HepG2 (cell line): ENCODE results near the gene METTL13. TPM values are rescaled to one million over a fixed set of nuclear protein-coding genes. Genes with fewer than 3 reads are reported as not detected.

ENCODE experiments used
- CENPT ChIP-seq: sonication (generic); formaldehyde crosslinking; IDR thresholded peaks from 2 replicates; pipeline ENCODE4 v1.8.0; 2022; ENCODE audit warnings: low read depth, mild to moderate bottlenecking, moderate library complexity, missing genetic modification reagents
- FOXO4 ChIP-seq: sonication (generic); formaldehyde crosslinking; conservative IDR thresholded peaks from 2 replicates; pipeline ENCODE4 v1.8.1; 2023; ENCODE audit warnings: missing genetic modification reagents
- GABPB1 ChIP-seq: IDR thresholded peaks from 2 replicates; pipeline ENCODE4 v1.6.1; 2016; ENCODE audit warnings: mild to moderate bottlenecking, missing genetic modification reagents, moderate library complexity, missing compliant biosample characterization
- HMG20A ChIP-seq: IDR thresholded peaks from 2 replicates; pipeline ENCODE4 v1.6.1; 2016; ENCODE audit warnings: borderline replicate concordance
- KDM4B ChIP-seq: sonication (generic); formaldehyde crosslinking; IDR thresholded peaks from 2 replicates; pipeline ENCODE4 v1.4.0; 2020; ENCODE audit warnings: missing genetic modification reagents
- KLF9 ChIP-seq: IDR thresholded peaks from 2 replicates; pipeline ENCODE4 v1.6.1; 2016; ENCODE audit warnings: low read depth
- MED8 ChIP-seq: sonication (generic); formaldehyde crosslinking; IDR thresholded peaks from 2 replicates; pipeline ENCODE4 v1.8.1; 2023; ENCODE audit warnings: mild to moderate bottlenecking, missing genetic modification reagents; ENCODE audit not compliant: insufficient replicate concordance
- MTERF4 ChIP-seq: sonication (generic); formaldehyde crosslinking; IDR thresholded peaks from 2 replicates; pipeline ENCODE4 v1.8.0; 2023; ENCODE audit warnings: mild to moderate bottlenecking, missing genetic modification reagents
- PREB ChIP-seq: sonication (generic); formaldehyde crosslinking; IDR thresholded peaks from 2 replicates; pipeline ENCODE4 v1.4.0; 2020; ENCODE audit warnings: missing genetic modification reagents
- RXRA ChIP-seq: sonication (generic); formaldehyde crosslinking; IDR thresholded peaks from 2 replicates; pipeline ENCODE4 v1.5.1; 2020; ENCODE audit warnings: missing genetic modification reagents
- SNAPC4 ChIP-seq: sonication (generic); formaldehyde crosslinking; IDR thresholded peaks from 2 replicates; pipeline ENCODE4 v1.4.0; 2020; ENCODE audit warnings: mild to moderate bottlenecking, missing genetic modification reagents
- SP1 ChIP-seq, 2 experiments: fragments of 450-650 bp in 1 of 2; sonication (generic) in 1 of 2; formaldehyde crosslinking in 1 of 2; IDR thresholded peaks; 2 replicates each; pipeline versions ENCODE4 v1.4.0 to v1.6.1; 2016 to 2020; ENCODE audit warnings: missing genetic modification reagents in 1 of 2
- ZFP1 ChIP-seq: IDR thresholded peaks from 2 replicates; pipeline ENCODE4 v1.6.1; 2016
- ZNF276 ChIP-seq: sonication (generic); formaldehyde crosslinking; IDR thresholded peaks from 2 replicates; pipeline ENCODE4 v1.4.0; 2020; ENCODE audit warnings: mild to moderate bottlenecking, low read depth, missing genetic modification reagents
- ZNF644 ChIP-seq: IDR thresholded peaks from 2 replicates; pipeline ENCODE4 v1.6.1; 2016; ENCODE audit warnings: low read depth
- ZNF724P ChIP-seq: sonication (generic); formaldehyde crosslinking; IDR thresholded peaks from 2 replicates; pipeline ENCODE4 v1.8.0; 2022; ENCODE audit warnings: missing genetic modification reagents, borderline replicate concordance
- ZNF816 ChIP-seq: sonication (generic); formaldehyde crosslinking; IDR thresholded peaks from 2 replicates; pipeline ENCODE4 v1.8.0; 2022; ENCODE audit warnings: missing genetic modification reagents, mild to moderate bottlenecking, borderline replicate concordance
- polyA plus RNA-seq, 8 experiments: library from polyadenylated mRNA; depleted of rRNA in 3 of 8; stranded (reverse) in 7 of 8; unstranded in 1 of 8; fragments of >200 nt; fragmentation: Illumina TruSeq in 4 of 8; extraction: Trizol in 4 of 8; gene quantifications; 2 replicates each; pipeline versions ENCODE4 v1.2.1 to v1.2.3, GENCODE V29; 2011 to 2016; ENCODE audit warnings: low read depth in 4 of 8, missing spikeins in 1 of 8, mixed read lengths in 1 of 8; ENCODE audit not compliant: insufficient read depth in 1 of 8
- total RNA-seq, 5 experiments: library from RNA; depleted of rRNA; stranded (reverse); fragments of >200 nt; fragmentation: Illumina TruSeq; extraction: Trizol; gene quantifications; 2 replicates each; pipeline ENCODE4 v1.2.3, GENCODE V29; 2016; ENCODE audit warnings: low read depth in 1 of 5

METTL13 gene
- total and polyA plus RNA-seq, 2 of the 13 experiments (the other 11 are each of a cell fraction or from before 2014, with no cell fraction given), result 18.6 to 22.8 TPM

GRCh38 chr1:171781176-171781875 is at the start of gene METTL13 (continued):
- 0 out of 2 replicates have a peak, but pooled peaks have one; percentile 83 for TF ChIP-seq ZNF724P (CRISPR knock-in tag)
- TF ChIP-seq MTERF4 (CRISPR knock-in tag), result no peak
- 0 out of 2 replicates have a peak, but pooled peaks have one; percentile 68 for TF ChIP-seq RXRA (CRISPR knock-in tag)
- no peak for TF ChIP-seq KDM4B
- peak; percentile 45 for TF ChIP-seq MED8 (CRISPR knock-in tag)
- peak; percentile 22; the same call in 1 of the 2 replicates for TF ChIP-seq ZNF644 (CRISPR knock-in tag)
- TF ChIP-seq ZNF276, result no peak
- TF ChIP-seq ZFP1 (CRISPR knock-in tag), result no peak
- TF ChIP-seq GABPB1 (CRISPR knock-in tag), result peak; percentile 98
- peak; percentile 62; the same call in 1 of the 2 replicates for TF ChIP-seq KLF9
- no peak for TF ChIP-seq ZNF816
- TF ChIP-seq FOXO4 (CRISPR knock-in tag), result no peak
- TF ChIP-seq HMG20A (CRISPR knock-in tag), result no peak
- no peak for TF ChIP-seq PREB
- TF ChIP-seq SP1 (IDR thresholded peaks at IDR 0.05), result no peak
- TF ChIP-seq SP1 (CRISPR knock-in tag; IDR thresholded peaks at IDR 0.05), result peak; percentile 66
- TF ChIP-seq SNAPC4 (CRISPR knock-in tag), result peak; percentile 69; the same call in 1 of the 2 replicates
- TF ChIP-seq CENPT (CRISPR knock-in tag), result no peak
